GM21576 (cell line): ENCODE measurements around the gene COX10.
"Not testable (repeated sequence)": the region's sequence is repeated elsewhere in the genome, so short reads cannot be mapped to it uniquely, and the experiment has no call there.

ENCODE experiments used
- ATAC-seq: cut with Tn5 transposase; IDR thresholded peaks from one replicate; pipeline ENCODE4 v1.9.1; 2021; ENCODE audit warnings: mild to moderate bottlenecking, moderate library complexity; ENCODE audit not compliant: unreplicated experiment

COX10 gene

GRCh38 chr17:14069251-14070021 is at the start of gene COX10:
COX10 (plus strand) TSS chr17:14069504; CDS start chr17:14069606, 102 bp downstream.
- ATAC-seq = peak; percentile 99

- not testable (repeated sequence) for ATAC-seq
These were observed 47.5 kb upstream of the COX10 start for GRCh38 chr17:14021651-14022294.

DNA sequence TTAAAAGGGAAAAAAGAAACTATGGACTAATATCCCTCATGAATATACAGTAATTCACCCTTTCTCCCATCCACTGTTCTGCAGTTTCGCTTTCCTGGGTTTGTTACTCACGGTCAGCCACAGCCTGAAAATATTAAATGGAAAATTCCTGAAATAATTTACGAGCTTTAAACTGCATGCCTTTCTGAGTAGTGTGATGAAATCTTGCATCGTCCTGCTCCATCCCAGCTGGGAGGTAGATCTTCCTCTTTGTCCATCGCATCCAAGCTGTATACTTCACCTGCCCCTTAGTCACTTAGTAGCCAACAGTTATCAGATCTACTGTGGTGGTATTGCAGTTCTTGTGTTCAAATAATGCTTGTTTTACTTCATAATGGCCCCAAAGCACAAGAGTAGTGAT is 39.5 kb upstream of the COX10 start:
- not testable (repeated sequence) for ATAC-seq

GRCh38 chr17:14032234-14032633 is 37.1 kb upstream of the COX10 start:
- ATAC-seq = no peak

- no peak for ATAC-seq
These were observed 36.1 kb upstream of the COX10 start for GRCh38 chr17:14033166-14033565.

DNA sequence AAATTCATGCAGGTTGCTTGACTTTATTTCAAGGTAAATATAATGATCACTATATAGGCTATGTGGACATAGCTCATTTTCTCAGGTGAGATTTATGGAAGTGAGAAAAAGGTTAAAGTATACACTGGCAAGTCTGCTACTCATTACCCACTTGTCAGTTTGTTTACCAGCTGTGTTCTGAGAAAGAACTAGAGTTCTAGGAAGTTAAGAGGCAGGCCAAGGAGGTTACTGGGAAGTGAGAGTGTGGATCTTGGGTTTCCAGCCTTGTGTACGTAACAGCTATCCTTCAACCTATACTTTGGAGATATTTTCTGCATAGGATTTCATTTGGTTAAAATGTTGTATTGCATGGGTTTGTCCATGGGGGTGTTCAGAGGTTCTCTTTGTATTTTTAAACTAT is 31.9 kb upstream of the COX10 start:
- ATAC-seq = no peak

- no peak for ATAC-seq
These were observed 31.1 kb upstream of the COX10 start for GRCh38 chr17:14038206-14038605.

GRCh38 chr17:14042411-14042810 is 26.9 kb upstream of the COX10 start:
- no peak for ATAC-seq

GRCh38 chr17:14044702-14045101 is 24.6 kb upstream of the COX10 start:
- ATAC-seq = no peak

DNA sequence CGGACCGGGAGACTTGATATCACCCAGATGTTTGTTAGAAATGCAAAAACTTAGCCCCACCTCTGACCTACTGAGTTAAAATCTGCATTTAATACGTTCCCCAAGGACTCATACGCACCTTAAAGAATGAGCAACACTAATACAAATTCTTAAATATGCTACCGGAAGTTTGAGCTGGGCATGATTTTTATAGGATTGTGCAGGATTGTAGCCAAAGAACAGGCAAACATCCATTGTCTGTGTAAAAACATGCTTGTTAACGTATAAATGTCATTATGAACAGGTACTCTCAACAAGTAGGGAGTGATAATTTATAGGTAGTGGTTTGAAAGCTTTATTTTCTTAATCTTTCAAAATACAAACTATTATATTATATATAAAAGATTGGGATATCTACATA is 22.3 kb upstream of the COX10 start:
- no peak for ATAC-seq

DNA sequence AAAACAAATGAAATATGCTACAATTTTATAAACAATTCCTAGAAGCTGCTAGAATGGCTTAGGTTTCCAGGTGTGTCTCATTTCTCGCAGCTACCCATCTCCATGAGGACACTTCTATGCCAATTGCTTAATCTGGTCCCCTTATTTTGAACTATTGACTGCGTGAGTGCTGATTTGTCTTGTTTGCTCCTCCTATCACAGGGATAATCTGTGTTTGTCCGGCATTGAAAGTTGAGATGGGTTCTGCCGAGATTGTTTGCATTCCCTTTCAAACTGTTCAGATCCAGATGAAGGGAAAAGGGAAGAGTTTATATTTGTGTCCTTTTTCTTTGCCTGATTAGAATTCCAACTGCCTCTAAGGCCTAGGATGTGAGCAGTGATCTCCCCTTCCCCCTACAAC is 21.7 kb upstream of the COX10 start:
- ATAC-seq = no peak

DNA sequence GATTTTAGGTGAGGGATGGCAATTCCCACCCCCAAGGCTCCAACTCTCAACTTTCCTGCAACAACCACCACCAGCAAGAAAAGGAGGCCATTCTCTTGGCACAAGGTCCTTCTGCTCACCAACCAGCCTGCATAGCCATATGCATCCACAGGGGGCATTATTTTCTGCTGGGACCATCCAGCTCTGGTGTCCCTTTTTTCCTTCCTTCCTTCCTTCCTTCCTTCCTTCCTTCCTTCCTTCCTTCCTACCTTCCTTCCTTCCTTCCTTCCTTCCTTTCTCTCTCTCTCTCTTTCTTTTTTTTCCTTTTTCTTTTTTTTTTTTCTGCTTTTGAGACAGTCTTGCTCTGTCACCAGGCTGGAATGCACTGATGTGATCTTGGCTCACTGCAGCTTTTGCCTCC is 21.1 kb upstream of the COX10 start:
- no peak for ATAC-seq

DNA sequence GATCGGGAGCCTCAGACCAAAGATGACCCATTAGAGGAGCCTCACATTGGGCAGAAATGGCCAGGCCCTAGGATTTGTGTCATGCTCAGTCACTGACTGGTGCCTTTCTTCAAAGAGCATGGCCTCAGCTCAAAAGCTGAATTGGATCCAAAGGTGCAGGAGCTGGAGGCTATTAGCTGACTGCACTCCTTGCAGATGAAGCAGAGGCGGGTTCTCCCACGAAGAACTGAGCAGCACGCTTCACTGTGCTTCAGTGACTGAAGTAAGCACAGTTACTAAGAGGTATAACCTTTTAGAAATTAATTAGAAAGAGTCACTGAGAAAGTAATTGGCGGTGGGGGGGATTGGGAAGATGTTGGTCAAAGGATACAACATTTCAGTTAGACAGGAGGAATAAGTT is 18.7 kb upstream of the COX10 start:
- ATAC-seq = no peak

DNA sequence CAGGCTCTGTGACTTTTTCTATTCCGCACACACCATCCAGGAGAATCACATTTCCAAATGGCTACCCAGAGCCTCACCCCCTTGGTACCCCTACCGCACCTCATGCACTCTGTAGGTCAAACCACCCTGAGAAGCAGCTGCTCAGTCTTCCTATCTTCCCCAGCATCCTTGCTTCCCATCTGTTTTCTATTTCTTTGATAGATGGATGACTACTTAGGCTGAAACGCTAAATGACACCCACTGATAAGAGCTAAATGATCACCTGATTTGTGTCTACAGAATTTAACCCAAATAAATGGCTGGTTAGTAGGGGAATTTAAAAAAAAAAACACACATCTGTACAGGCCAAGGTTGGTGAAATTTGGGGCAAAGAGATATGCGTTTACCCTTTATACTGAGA is 17.6 kb upstream of the COX10 start:
- no peak for ATAC-seq

- no peak for ATAC-seq
These were observed 16.3 kb upstream of the COX10 start for GRCh38 chr17:14052886-14053615.

- no peak for ATAC-seq
These were observed 11.7 kb upstream of the COX10 start for GRCh38 chr17:14057591-14057990.

DNA sequence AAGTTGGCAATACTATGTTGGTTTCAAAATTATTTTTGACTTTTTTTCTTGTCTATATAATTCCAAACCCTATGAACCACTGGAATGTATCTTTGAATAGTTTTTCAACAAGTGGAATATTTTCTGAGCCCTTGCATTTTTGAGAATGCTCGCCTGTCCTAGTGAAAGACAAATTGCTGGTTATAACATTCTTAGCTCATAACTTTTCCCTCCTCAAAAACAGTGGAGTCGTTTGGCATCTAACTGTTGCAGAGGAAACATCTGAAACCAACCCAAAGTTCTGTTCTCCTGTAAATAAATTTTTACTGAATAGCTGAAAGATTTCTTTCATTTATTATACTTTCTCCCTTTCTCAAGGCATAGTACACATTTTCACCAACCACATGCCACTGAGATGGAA is 11.3 kb upstream of the COX10 start:
- no peak for ATAC-seq

DNA sequence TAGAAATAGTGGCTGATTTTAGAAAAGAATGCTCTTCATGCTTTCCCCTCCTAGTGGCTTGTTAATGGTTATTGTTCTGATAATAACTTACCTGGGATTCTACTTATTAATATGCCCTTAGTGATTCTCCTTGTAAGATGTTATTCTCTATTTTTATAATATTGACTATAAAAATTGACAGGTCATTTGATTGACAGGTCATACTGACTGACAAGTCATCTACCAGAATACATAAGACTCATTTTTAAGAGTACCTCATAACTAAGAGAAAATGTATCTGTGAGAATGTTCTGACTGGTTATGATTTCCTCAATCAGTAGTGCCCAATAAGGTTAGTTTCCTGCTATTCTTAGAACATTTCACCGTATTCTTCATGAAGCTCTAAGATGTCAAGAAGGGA is 8.6 kb upstream of the COX10 start:
- no peak for ATAC-seq

GRCh38 chr17:14061666-14062560 is 7.4 kb upstream of the COX10 start:
- no peak for ATAC-seq

- ATAC-seq = no peak
These were observed 2.0 kb upstream of the COX10 start for GRCh38 chr17:14067347-14067746.
